ENCODE results near the gene TSPYL6. TPM values are rescaled to one million over a fixed set of nuclear protein-coding genes. Genes with fewer than 3 reads are reported as not detected.

Gene TSPYL6
- total RNA-seq, 2 experiments from 2014 or later = not detected

DNA sequence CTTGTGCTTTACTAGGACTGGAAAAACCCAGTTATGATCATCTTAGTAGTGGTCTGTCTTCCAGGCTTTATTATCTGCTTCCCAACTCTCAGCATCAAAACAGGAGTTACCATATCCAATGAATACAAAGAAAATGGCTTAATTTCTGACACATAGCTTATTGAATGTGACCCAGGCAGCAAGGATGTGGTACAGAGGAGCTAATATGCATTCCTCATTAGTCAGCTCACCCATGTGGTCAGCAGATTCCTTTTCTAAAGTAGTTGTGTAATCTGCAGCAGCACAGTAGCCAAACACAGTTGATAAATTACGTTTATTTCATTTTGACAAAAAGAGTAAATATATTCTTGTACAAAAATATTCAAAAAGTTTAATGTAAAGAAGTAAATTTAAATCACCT, 43.6 kb downstream of the TSPYL6 start:
- intact Hi-C loops (cut with DNase I, micrococcal nuclease) = no loop called here
- no peaks in the 10 kb centered on the region for H3K27me3 Mint-ChIP-seq
- TF ChIP-seq, protein P1, sequence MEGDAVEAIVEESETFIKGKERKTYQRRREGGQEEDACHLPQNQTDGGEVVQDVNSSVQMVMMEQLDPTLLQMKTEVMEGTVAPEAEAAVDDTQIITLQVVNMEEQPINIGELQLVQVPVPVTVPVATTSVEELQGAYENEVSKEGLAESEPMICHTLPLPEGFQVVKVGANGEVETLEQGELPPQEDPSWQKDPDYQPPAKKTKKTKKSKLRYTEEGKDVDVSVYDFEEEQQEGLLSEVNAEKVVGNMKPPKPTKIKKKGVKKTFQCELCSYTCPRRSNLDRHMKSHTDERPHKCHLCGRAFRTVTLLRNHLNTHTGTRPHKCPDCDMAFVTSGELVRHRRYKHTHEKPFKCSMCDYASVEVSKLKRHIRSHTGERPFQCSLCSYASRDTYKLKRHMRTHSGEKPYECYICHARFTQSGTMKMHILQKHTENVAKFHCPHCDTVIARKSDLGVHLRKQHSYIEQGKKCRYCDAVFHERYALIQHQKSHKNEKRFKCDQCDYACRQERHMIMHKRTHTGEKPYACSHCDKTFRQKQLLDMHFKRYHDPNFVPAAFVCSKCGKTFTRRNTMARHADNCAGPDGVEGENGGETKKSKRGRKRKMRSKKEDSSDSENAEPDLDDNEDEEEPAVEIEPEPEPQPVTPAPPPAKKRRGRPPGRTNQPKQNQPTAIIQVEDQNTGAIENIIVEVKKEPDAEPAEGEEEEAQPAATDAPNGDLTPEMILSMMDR (IDR thresholded peaks at IDR 0.05) = no peak
- ATAC-seq (ENCODE audit: poor library complexity) = no peak
- no peaks in the 10 kb centered on the region for H3K36me3 ChIP-seq (ENCODE audit: insufficient read depth, low read length)
- CTCF ChIA-PET = interaction anchor here (0.6 kb wide), 1 partner anchor 931 kb away, joined by 3 read pairs; no protein-coding TSS in a partner anchor
- peaks cover 34% of the 10 kb centered on the region for H3K36me3 Mint-ChIP-seq (ENCODE audit: low read depth)
- H3K27ac Mint-ChIP-seq = no peak overlapping the region
- H3K9me3 ChIP-seq (ENCODE audit: control insufficient read depth in 1 of 2, insufficient read depth in 1 of 2, low read length in 2 of 2) = peaks cover 5 to 8% of the 10 kb centered on the region in 2 experiments
- POLR2A ChIA-PET = no interaction called here
- no peak overlapping the region for H3K4me3 Mint-ChIP-seq
- no peaks in the 10 kb centered on the region for H3K4me1 ChIP-seq (ENCODE audit: insufficient read depth, low read length)
- no peak overlapping the region for H3K27ac ChIP-seq (ENCODE audit: low read depth in 1 of 2, low read length in 2 of 2)
- no peak for DNase-seq
- peaks cover 14% of the 10 kb centered on the region for H3K9me3 Mint-ChIP-seq
- no peaks in the 10 kb centered on the region for H3K27me3 ChIP-seq (ENCODE audit: control insufficient read depth in 1 of 2, insufficient read depth in 2 of 2, low read length in 2 of 2)
- no peaks in the 10 kb centered on the region for H3K4me1 Mint-ChIP-seq (ENCODE audit: low read depth)
- H3K4me3 ChIP-seq (ENCODE audit: low read length) = no peak overlapping the region

DNA sequence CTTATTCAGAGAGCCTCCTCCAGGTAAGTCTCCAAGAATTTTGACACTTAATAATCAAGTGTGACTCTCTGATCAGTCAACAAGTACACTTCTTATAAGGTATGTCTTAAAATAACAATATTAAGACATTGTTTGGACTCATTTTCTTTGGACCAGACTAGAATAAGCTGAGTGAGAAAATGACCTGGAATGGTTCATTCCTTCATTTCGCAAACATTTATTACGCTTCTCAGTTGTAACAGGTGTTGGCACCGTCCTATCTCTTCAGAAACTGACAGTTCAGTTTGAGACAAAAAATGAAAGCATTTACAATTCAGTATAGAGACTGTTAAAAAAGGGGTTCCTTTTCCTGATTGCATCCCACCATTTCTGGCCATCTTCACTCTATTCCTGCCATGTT, 46.6 kb downstream of the TSPYL6 start:
- Mint-ChIP-seq H3K9me3 (peaks cover 9% of the 10 kb centered on the region), H3K27me3 (no peaks in the 10 kb centered on the region), H3K36me3 (ENCODE audit: low read depth) (peaks cover 24% of the 10 kb centered on the region), H3K27ac (no peak overlapping the region), H3K4me1 (ENCODE audit: low read depth) (peaks cover 5% of the 10 kb centered on the region), H3K4me3 (no peak overlapping the region)
- no peak overlapping the region for H3K27ac ChIP-seq (ENCODE audit: low read depth in 1 of 2, low read length in 2 of 2)
- intact Hi-C loops (cut with DNase I, micrococcal nuclease) = loop anchor here in 1 of 2 experiments (10.0 kb wide), 1 partner anchor 495 kb away; no protein-coding TSS in a partner anchor
- H3K9me3 ChIP-seq (ENCODE audit: control insufficient read depth in 1 of 2, insufficient read depth in 1 of 2, low read length in 2 of 2) = peaks cover 2 to 5% of the 10 kb centered on the region in 2 experiments
- TF ChIP-seq, protein P1 (IDR thresholded peaks at IDR 0.05) = no peak
- ATAC-seq (ENCODE audit: poor library complexity) = no peak
- H3K27me3 ChIP-seq (ENCODE audit: control insufficient read depth in 1 of 2, insufficient read depth in 2 of 2, low read length in 2 of 2) = no peaks in the 10 kb centered on the region
- ChIA-PET POLR2A (no interaction called here), CTCF (no interaction called here)
- no peak overlapping the region for H3K4me3 ChIP-seq (ENCODE audit: low read length)
- no peaks in the 10 kb centered on the region for H3K36me3 ChIP-seq (ENCODE audit: insufficient read depth, low read length)
- no peak for DNase-seq
- H3K4me1 ChIP-seq (ENCODE audit: insufficient read depth, low read length) = no peaks in the 10 kb centered on the region

DNA sequence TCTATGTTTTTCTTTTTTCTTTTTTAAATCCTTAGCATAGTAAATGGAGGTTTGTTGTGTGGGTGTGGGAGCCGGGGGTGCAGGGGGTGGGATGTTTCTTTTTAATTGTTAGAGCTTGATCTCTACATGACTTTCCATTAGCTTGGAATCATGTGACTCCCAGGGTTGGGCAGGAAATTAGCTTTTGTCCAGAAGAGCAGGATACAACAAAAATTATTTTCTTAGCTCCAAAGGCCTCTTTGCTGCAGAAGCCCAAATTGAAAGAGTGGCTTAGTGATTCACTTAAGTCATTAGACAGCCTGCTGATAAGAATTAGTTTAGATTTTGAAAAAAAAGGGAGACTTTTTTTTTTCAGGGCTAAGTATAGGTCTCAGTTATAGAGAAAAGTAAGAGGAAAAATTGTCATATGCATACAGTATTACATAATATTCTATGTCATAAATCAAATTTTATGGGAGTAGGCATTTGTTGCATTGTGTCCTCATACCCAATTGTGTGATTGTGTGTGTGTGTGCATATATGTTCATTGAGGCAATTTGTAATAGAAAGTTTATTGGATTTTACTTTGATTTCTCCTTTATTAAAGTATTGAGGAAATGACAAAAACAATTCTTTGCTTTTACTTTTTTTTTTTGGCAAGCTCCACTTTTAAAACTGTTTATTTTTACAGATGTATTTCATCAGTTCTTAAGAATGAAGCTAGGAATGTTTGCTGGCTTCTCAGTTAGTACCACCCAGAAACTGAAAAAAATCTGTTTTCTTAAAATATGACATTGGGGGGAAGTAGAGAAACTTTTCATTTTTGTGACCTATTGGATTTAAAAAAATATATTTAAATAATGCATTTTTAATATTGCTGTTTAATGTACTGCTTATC, 47.4 kb downstream of the TSPYL6 start:
- intact Hi-C loops (cut with DNase I, micrococcal nuclease) = loop anchor here in 1 of 2 experiments (10.0 kb wide), 1 partner anchor 496 kb away; no protein-coding TSS in a partner anchor
- Histone ChIP-seq H3K27me3 (ENCODE audit: control insufficient read depth in 1 of 2, insufficient read depth in 2 of 2, low read length in 2 of 2) (no peaks in the 10 kb centered on the region), H3K4me1 (ENCODE audit: insufficient read depth, low read length) (no peaks in the 10 kb centered on the region), H3K36me3 (ENCODE audit: insufficient read depth, low read length) (no peaks in the 10 kb centered on the region), H3K9me3 (ENCODE audit: control insufficient read depth in 1 of 2, insufficient read depth in 1 of 2, low read length in 2 of 2) (peaks cover 0 to 1% of the 10 kb centered on the region in 2 experiments), H3K4me3 (ENCODE audit: low read length) (no peak overlapping the region), H3K27ac (ENCODE audit: low read depth in 1 of 2, low read length in 2 of 2) (no peak overlapping the region)
- TF ChIP-seq, protein P1 (IDR thresholded peaks at IDR 0.05) = no peak
- ATAC-seq (ENCODE audit: poor library complexity) (no peak), DNase-seq (no peak)
- Mint-ChIP-seq H3K36me3 (ENCODE audit: low read depth) (peaks cover 19% of the 10 kb centered on the region), H3K27ac (no peak overlapping the region), H3K27me3 (no peaks in the 10 kb centered on the region), H3K4me1 (ENCODE audit: low read depth) (peaks cover 5% of the 10 kb centered on the region), H3K4me3 (no peak overlapping the region), H3K9me3 (peaks cover 7% of the 10 kb centered on the region)
- POLR2A ChIA-PET = no interaction called here
- CTCF ChIA-PET = no interaction called here

Data from CD4-positive, alpha-beta T cell (primary cell).